IMR-90 (cell line): ENCODE data around the gene GAL3ST2. TPM values are rescaled to one million over a fixed set of nuclear protein-coding genes. Genes with fewer than 3 reads are reported as not detected.

ENCODE experiments used
- ATAC-seq: fragments of 200-7000 bp; cut with Tn5 transposase; 2 replicates; pipeline ENCODE4 v1.9.1; 2020; ENCODE audit warnings: low read depth, mild to moderate bottlenecking, moderate library complexity
- BruUV-seq: library from RNA; stranded (reverse); fragments of 400-500 nt; replicated peaks from 2 replicates; lab custom pipeline; 2021; lab: Mats Ljungman, UMichigan
- CTCF ChIA-PET: fragments of 300-600 bp; formaldehyde crosslinking; extraction: SDS; loops from one replicate; lab custom pipeline; 2021; ENCODE audit warnings: antibody characterized with exemption; lab: Yijun Ruan, JAX
- POLR2A ChIA-PET: fragments of 300-600 bp; sonication (Branson Sonifier 250); formaldehyde crosslinking; loops from one replicate; lab custom pipeline; 2022; ENCODE audit warnings: antibody characterized with exemption; ENCODE audit not compliant: unreplicated experiment; lab: Charles Lee
- DNase-seq: peaks from one replicate; pipeline ENCODE4 v3.0.0; 2013
- H2AFZ ChIP-seq: replicated peaks from 2 replicates; pipeline ENCODE3; 2013; ENCODE audit warnings: low read length, mild to moderate bottlenecking; ENCODE audit not compliant: poor library complexity
- H2AK5ac ChIP-seq: 2 replicates; pipeline ENCODE4 v1.6.1; 2013; ENCODE audit warnings: low read depth, low read length, inconsistent platforms
- H2AK9ac ChIP-seq: replicated peaks from 2 replicates; pipeline ENCODE3; 2013; ENCODE audit warnings: mild to moderate bottlenecking, low read depth, low read length, moderate library complexity; ENCODE audit not compliant: poor library complexity
- H2BK120ac ChIP-seq: 2 replicates; pipeline ENCODE4 v1.6.1; 2013; ENCODE audit warnings: low read depth, low read length, inconsistent platforms
- H2BK15ac ChIP-seq: 3 replicates; pipeline ENCODE4 v1.6.1; 2013; ENCODE audit warnings: low read depth, low read length, inconsistent platforms
- H2BK20ac ChIP-seq: 2 replicates; pipeline ENCODE4 v1.6.1; 2013; ENCODE audit warnings: low read depth, mild to moderate bottlenecking, inconsistent platforms, low read length, moderate library complexity
- H2BK5ac ChIP-seq: 2 replicates; pipeline ENCODE4 v1.6.1; 2013; ENCODE audit warnings: mild to moderate bottlenecking, low read depth, low read length, inconsistent platforms; ENCODE audit not compliant: poor library complexity, severe bottlenecking
- H3K14ac ChIP-seq: replicated peaks from 2 replicates; pipeline ENCODE4 v1.6.1; 2013; ENCODE audit warnings: low read depth, low read length, inconsistent platforms
- H3K18ac ChIP-seq: 2 replicates; pipeline ENCODE4 v1.6.1; 2013; ENCODE audit warnings: low read depth, low read length, control low read depth
- H3K23ac ChIP-seq: 2 replicates; pipeline ENCODE4 v1.6.1; 2013; ENCODE audit warnings: low read depth, low read length, inconsistent platforms
- H3K27ac ChIP-seq: 2 replicates; pipeline ENCODE4 v1.5.1; 2013; ENCODE audit warnings: mild to moderate bottlenecking, control low read depth, low read length; ENCODE audit not compliant: insufficient read depth
- H3K27me3 ChIP-seq: 2 replicates; pipeline ENCODE4 v1.6.1; 2013; ENCODE audit warnings: low read length; ENCODE audit not compliant: control insufficient read depth, insufficient read depth
- H3K36me3 ChIP-seq: 2 replicates; pipeline ENCODE4 v1.6.1; 2013; ENCODE audit warnings: low read length, mixed read lengths; ENCODE audit not compliant: control insufficient read depth, insufficient read depth
- H3K4ac ChIP-seq: 2 replicates; pipeline ENCODE4 v1.6.1; 2013; ENCODE audit warnings: low read depth, low read length, inconsistent platforms
- H3K4me1 ChIP-seq: 2 replicates; pipeline ENCODE4 v1.6.1; 2013; ENCODE audit warnings: low read length, mixed read lengths; ENCODE audit not compliant: control insufficient read depth, insufficient read depth
- H3K4me2 ChIP-seq: 2 replicates; pipeline ENCODE4 v1.6.1; 2013; ENCODE audit warnings: low read depth, mild to moderate bottlenecking, control low read depth, low read length, moderate library complexity
- H3K4me3 ChIP-seq: 2 replicates; pipeline ENCODE4 v1.5.1; 2013; ENCODE audit warnings: low read depth, mild to moderate bottlenecking, control low read depth, low read length, moderate library complexity; ENCODE audit not compliant: insufficient read depth
- H3K56ac ChIP-seq: 2 replicates; pipeline ENCODE4 v1.6.1; 2013; ENCODE audit warnings: low read length, inconsistent platforms; ENCODE audit not compliant: insufficient read depth; ENCODE audit errors: extremely low read depth
- H3K79me1 ChIP-seq, 2 experiments: 2 replicates each; pipeline ENCODE4 v1.6.1; 2013; ENCODE audit warnings: low read length in 2 of 2, inconsistent platforms in 1 of 2, low read depth in 1 of 2
- H3K9ac ChIP-seq: 2 replicates; pipeline ENCODE4 v1.6.1; 2013; ENCODE audit warnings: low read depth, low read length, control low read depth
- H3K9me1 ChIP-seq: 2 replicates; pipeline ENCODE4 v1.6.1; 2013; ENCODE audit warnings: low read length, inconsistent platforms; ENCODE audit not compliant: insufficient read depth
- H3K9me3 ChIP-seq: 2 replicates; pipeline ENCODE4 v1.6.1; 2013; ENCODE audit warnings: low read length; ENCODE audit not compliant: control insufficient read depth, insufficient read depth
- H4K20me1 ChIP-seq: 2 replicates; pipeline ENCODE4 v1.6.1; 2013; ENCODE audit warnings: low read length, inconsistent platforms; ENCODE audit not compliant: insufficient read depth
- H4K5ac ChIP-seq: 2 replicates; pipeline ENCODE4 v1.6.1; 2013; ENCODE audit warnings: mild to moderate bottlenecking, low read depth, low read length, control low read depth
- H4K8ac ChIP-seq, 2 experiments: 2 replicates each; pipeline ENCODE4 v1.6.1; 2013; ENCODE audit warnings: low read depth in 2 of 2, low read length in 2 of 2, control low read depth in 1 of 2, inconsistent platforms in 1 of 2
- H4K91ac ChIP-seq: 2 replicates; pipeline ENCODE4 v1.6.1; 2013; ENCODE audit warnings: low read depth, low read length, inconsistent platforms; ENCODE audit not compliant: insufficient read depth
- BHLHE40 ChIP-seq: fragments of 150-350 bp; IDR thresholded peaks from 2 replicates; pipeline ENCODE4 v1.6.1; 2016; ENCODE audit warnings: mild to moderate bottlenecking, low read depth, low read length
- CEBPB ChIP-seq: IDR thresholded peaks from 2 replicates; pipeline ENCODE4 v1.6.1; 2012; ENCODE audit warnings: low read depth, low read length, improper control_type of control experiment
- CHD1 ChIP-seq: IDR thresholded peaks from 2 replicates; pipeline ENCODE4 v1.6.1; 2012; ENCODE audit warnings: low read depth, low read length, improper control_type of control experiment
- CTCF ChIP-seq: conservative IDR thresholded peaks from 2 replicates; pipeline ENCODE4 v1.5.1; 2012; ENCODE audit warnings: mild to moderate bottlenecking, low read depth, low read length, improper control_type of control experiment
- ELK1 ChIP-seq: fragments of 150-350 bp; IDR thresholded peaks from 2 replicates; pipeline ENCODE4 v1.6.1; 2016; ENCODE audit warnings: low read depth, mild to moderate bottlenecking, low read length, moderate library complexity, borderline replicate concordance
- FOS ChIP-seq: fragments of 150-350 bp; IDR thresholded peaks from 2 replicates; pipeline ENCODE4 v1.6.1; 2016; ENCODE audit warnings: low read depth, low read length
- MAFK ChIP-seq: IDR thresholded peaks from 2 replicates; pipeline ENCODE4 v1.6.1; 2012; ENCODE audit warnings: low read depth, low read length, improper control_type of control experiment
- MAZ ChIP-seq: IDR thresholded peaks from 2 replicates; pipeline ENCODE4 v1.6.1; 2012; ENCODE audit warnings: low read depth, mild to moderate bottlenecking, low read length, improper control_type of control experiment, moderate library complexity, borderline replicate concordance
- MXI1 ChIP-seq: IDR thresholded peaks from 2 replicates; pipeline ENCODE4 v1.6.1; 2012; ENCODE audit warnings: low read depth, mild to moderate bottlenecking, low read length, moderate library complexity, borderline replicate concordance
- NFE2L2 ChIP-seq: fragments of 150-350 bp; IDR thresholded peaks from 2 replicates; pipeline ENCODE4 v1.6.1; 2016; ENCODE audit warnings: low read depth, mild to moderate bottlenecking, low read length
- POLR2A ChIP-seq: IDR thresholded peaks from 2 replicates; pipeline ENCODE4 v1.6.1; 2012; ENCODE audit warnings: mild to moderate bottlenecking, low read depth, low read length
- RAD21 ChIP-seq: IDR thresholded peaks from 2 replicates; pipeline ENCODE4 v1.6.1; 2012; ENCODE audit warnings: low read length, improper control_type of control experiment
- RCOR1 ChIP-seq: IDR thresholded peaks from 2 replicates; pipeline ENCODE4 v1.6.1; 2012; ENCODE audit warnings: mild to moderate bottlenecking, low read length, improper control_type of control experiment; ENCODE audit not compliant: insufficient replicate concordance
- RFX5 ChIP-seq: IDR thresholded peaks from 2 replicates; pipeline ENCODE4 v1.8.0; 2012; ENCODE audit warnings: low read depth, mild to moderate bottlenecking, low read length, moderate library complexity
- SMC3 ChIP-seq: fragments of 150-350 bp; IDR thresholded peaks from 2 replicates; pipeline ENCODE4 v1.6.1; 2016; ENCODE audit warnings: low read depth, mild to moderate bottlenecking, antibody characterized with exemption, low read length, moderate library complexity
- WGBS, 2 experiments: methylation state at CpG; one replicate each; pipeline versions ENCODE4 v1.1.5 to v1.1.7; 2013; ENCODE audit warnings: missing lambda C conversion rate in 2 of 2; ENCODE audit not compliant: insufficient read length in 1 of 2; ENCODE audit errors: extremely low coverage in 2 of 2; 5-methylcytosine and 5-hydroxymethylcytosine counted together
- dilution Hi-C: fragments of 300-500 bp; cut with HindIII; formaldehyde crosslinking; loops from one replicate; pipeline ENCODE4 v1.14.3; 2018; ENCODE audit warnings: low sequenced_read_pairs; ENCODE audit not compliant: unreplicated experiment
- in situ Hi-C: fragments of 300-500 bp; cut with MboI; formaldehyde crosslinking; loops from 3 replicates; pipeline ENCODE4 v1.14.3; 2019; ENCODE audit warnings: low sequenced_read_pairs, inconsistent platforms, mixed read lengths
- intact Hi-C: fragments of 100-400 bp; cut with micrococcal nuclease; formaldehyde crosslinking; loops from 2 replicates; pipeline ENCODE4 v1.10.0; 2022
- polyA plus RNA-seq, 3 experiments: library from polyadenylated mRNA; depleted of rRNA; stranded (reverse); fragments of >200 nt; gene quantifications; 2 replicates each; pipeline ENCODE4 v1.2.3, GENCODE V29; 2012; ENCODE audit warnings: low replicate concordance in 1 of 3
- total RNA-seq: library from RNA; depleted of rRNA; stranded (reverse); fragments of >200 nt; gene quantifications from 2 replicates; pipeline ENCODE4 v1.2.3, GENCODE V29; 2012

Gene GAL3ST2
- total and polyA plus RNA-seq, 2 of the 4 experiments (the other 2 are of a cell fraction), result 0.07 TPM; not detected in 1

- TF ChIP-seq CHD1, result no peak
These were observed 45.0 kb downstream of the GAL3ST2 start (continued) for GRCh38 chr2:241821460-241822263.

- Histone ChIP-seq H2BK120ac (no peak overlapping the region), H3K27me3 (peaks cover 10% of the 10 kb centered on the region; the same call in 1 of the 2 replicates), H3K9ac (no peak overlapping the region), H3K18ac (no peak overlapping the region), H3K14ac (no peak overlapping the region), H3K4me1 (no peaks in the 10 kb centered on the region), H3K4me3 (no peak overlapping the region), H4K91ac (no peak overlapping the region), H4K5ac (no peak overlapping the region), H3K27ac (no peak overlapping the region), H3K79me1 (no peaks in the 10 kb centered on the region), H2AK5ac (no peak overlapping the region), H3K56ac (no peak overlapping the region), H3K4ac (no peak overlapping the region), H2AFZ (no peak overlapping the region), H4K20me1 (no peaks in the 10 kb centered on the region), H2BK5ac (no peak overlapping the region), H2AK9ac (no peak overlapping the region), H2BK15ac (no peak overlapping the region), H3K23ac (no peak overlapping the region), H3K36me3 (no peaks in the 10 kb centered on the region), H3K9me3 (peaks cover 10% of the 10 kb centered on the region), H3K4me2 (no peak overlapping the region), H2BK20ac (no peak overlapping the region), H4K8ac (no peak overlapping the region), H3K9me1 (no peaks in the 10 kb centered on the region)
- CTCF ChIA-PET, result no interaction called here
- ATAC-seq (no peak), DNase-seq (no peak)
- 67% methylated on average over 9 of the region's 14 CpGs; no CpG with 5 or more reads in 1 of the 2 experiments for WGBS, 2 experiments
- in situ Hi-C loops (no loop called here), dilution Hi-C loops (no loop called here), intact Hi-C loops (no loop called here)
- POLR2A ChIA-PET, result no interaction called here
- BruUV-seq, result no TSS peak
- TF ChIP-seq MAZ (no peak), RAD21 (no peak), MAFK (no peak), POLR2A (no peak), RCOR1 (no peak), BHLHE40 (no peak), SMC3 (no peak), CTCF (no peak), MXI1 (no peak), CHD1 (no peak), RFX5 (no peak), NFE2L2 (no peak), CEBPB (no peak), ELK1 (no peak), FOS (no peak)
These were observed 45.6 kb downstream of the GAL3ST2 start for GRCh38 chr2:241822264-241822623.
